ENCODE results near the gene TEX35. TPM values are rescaled to one million over a fixed set of nuclear protein-coding genes. Genes with fewer than 3 reads are reported as not detected.

The TEX35 gene
- total and polyA plus RNA-seq, 4 donors: not detected

DNA sequence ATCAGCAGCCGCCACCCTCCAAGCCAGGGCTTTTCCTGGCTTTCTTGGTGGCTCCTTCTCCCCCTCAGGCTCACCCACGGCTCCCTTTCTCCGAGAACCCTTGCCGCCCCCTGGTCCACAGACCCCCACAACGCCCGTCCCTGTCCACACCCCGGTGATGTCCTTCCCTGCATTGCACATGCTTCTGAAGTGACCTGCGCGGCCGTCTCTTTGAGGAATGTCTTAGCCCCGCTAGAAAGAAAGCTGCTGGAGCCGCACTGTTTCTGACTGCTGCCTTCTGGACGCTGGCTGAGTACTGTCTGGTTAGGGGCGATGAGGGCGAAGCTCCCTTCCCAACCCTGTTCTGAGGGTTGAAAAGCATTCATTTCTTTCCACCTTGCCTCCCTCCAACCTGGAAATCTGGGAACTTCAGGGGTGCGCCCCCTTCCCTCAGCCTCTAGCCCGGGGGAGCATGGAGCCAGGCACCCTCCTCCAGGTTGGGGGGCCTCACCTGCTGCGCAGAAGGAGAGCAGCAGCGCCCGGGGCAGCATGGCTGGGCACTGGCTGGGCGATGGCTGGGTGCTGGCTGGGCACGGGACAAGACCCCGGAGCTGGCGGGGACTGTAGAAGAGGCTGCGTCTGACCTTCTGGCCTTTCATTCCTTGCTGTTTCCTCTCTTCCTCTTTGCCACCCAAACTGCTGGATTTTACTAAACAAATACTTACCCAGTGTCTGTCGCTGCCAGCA is 16.3 kb upstream of the TEX35 start, which contains the start of gene CLEC20A:
TSS of gene CLEC20A (minus strand) at position 555 of the 726 bp plus-strand sequence. CDS start at position 530, 25 bp downstream.
- Histone ChIP-seq H3K4me1 (ENCODE audit: control insufficient read depth in 4 of 4, insufficient read depth in 4 of 4, low read length in 3 of 4) (no peaks in the 10 kb centered on the region), H3K36me3 (ENCODE audit: control insufficient read depth in 4 of 4, insufficient read depth in 3 of 4, low read depth in 1 of 4, low read length in 3 of 4) (no peaks in the 10 kb centered on the region), H3K4me3 (ENCODE audit: low read depth in 1 of 3, low read length in 3 of 3) (no peak within 1 kb of the TSS), H3K9me3 (ENCODE audit: control insufficient read depth in 4 of 4, low read length in 3 of 4) (no peaks in the 10 kb centered on the region), H3K27me3 (ENCODE audit: control insufficient read depth in 4 of 4, insufficient read depth in 4 of 4, low read length in 3 of 4) (no peaks in the 10 kb centered on the region), H3K27ac (ENCODE audit: low read depth in 1 of 2, low read length in 2 of 2) (no peak within 1 kb of the TSS), H3K9ac (ENCODE audit: low read depth in 1 of 2, low read length in 2 of 2) (no peak within 1 kb of the TSS)
- no peak for DNase-seq (ENCODE audit: low spot score)
- WGBS: 95% methylated on average over 26 of the region's 26 CpGs
- TF ChIP-seq, protein P1, sequence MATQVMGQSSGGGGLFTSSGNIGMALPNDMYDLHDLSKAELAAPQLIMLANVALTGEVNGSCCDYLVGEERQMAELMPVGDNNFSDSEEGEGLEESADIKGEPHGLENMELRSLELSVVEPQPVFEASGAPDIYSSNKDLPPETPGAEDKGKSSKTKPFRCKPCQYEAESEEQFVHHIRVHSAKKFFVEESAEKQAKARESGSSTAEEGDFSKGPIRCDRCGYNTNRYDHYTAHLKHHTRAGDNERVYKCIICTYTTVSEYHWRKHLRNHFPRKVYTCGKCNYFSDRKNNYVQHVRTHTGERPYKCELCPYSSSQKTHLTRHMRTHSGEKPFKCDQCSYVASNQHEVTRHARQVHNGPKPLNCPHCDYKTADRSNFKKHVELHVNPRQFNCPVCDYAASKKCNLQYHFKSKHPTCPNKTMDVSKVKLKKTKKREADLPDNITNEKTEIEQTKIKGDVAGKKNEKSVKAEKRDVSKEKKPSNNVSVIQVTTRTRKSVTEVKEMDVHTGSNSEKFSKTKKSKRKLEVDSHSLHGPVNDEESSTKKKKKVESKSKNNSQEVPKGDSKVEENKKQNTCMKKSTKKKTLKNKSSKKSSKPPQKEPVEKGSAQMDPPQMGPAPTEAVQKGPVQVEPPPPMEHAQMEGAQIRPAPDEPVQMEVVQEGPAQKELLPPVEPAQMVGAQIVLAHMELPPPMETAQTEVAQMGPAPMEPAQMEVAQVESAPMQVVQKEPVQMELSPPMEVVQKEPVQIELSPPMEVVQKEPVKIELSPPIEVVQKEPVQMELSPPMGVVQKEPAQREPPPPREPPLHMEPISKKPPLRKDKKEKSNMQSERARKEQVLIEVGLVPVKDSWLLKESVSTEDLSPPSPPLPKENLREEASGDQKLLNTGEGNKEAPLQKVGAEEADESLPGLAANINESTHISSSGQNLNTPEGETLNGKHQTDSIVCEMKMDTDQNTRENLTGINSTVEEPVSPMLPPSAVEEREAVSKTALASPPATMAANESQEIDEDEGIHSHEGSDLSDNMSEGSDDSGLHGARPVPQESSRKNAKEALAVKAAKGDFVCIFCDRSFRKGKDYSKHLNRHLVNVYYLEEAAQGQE (IDR thresholded peaks at IDR 0.05): no peak
- no peak for TF ChIP-seq JUND (IDR thresholded peaks at IDR 0.05)
- no peak for TF ChIP-seq RAD21 (IDR thresholded peaks at IDR 0.05)
- TF ChIP-seq HNF4A (conservative IDR thresholded peaks at IDR 0.05): no peak
- no peak for TF ChIP-seq NR2F2 (IDR thresholded peaks at IDR 0.05)
- no peak for TF ChIP-seq EGR1 (IDR thresholded peaks at IDR 0.05; ENCODE audit: low read depth in 2 of 2)
- no peak for TF ChIP-seq GABPA (IDR thresholded peaks at IDR 0.05 in 1 of 2, conservative IDR thresholded peaks at IDR 0.05 in 1 of 2)
- TF ChIP-seq, protein P2, sequence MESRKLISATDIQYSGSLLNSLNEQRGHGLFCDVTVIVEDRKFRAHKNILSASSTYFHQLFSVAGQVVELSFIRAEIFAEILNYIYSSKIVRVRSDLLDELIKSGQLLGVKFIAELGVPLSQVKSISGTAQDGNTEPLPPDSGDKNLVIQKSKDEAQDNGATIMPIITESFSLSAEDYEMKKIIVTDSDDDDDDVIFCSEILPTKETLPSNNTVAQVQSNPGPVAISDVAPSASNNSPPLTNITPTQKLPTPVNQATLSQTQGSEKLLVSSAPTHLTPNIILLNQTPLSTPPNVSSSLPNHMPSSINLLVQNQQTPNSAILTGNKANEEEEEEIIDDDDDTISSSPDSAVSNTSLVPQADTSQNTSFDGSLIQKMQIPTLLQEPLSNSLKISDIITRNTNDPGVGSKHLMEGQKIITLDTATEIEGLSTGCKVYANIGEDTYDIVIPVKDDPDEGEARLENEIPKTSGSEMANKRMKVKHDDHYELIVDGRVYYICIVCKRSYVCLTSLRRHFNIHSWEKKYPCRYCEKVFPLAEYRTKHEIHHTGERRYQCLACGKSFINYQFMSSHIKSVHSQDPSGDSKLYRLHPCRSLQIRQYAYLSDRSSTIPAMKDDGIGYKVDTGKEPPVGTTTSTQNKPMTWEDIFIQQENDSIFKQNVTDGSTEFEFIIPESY (IDR thresholded peaks at IDR 0.05): no peak
- TF ChIP-seq, protein P3, sequence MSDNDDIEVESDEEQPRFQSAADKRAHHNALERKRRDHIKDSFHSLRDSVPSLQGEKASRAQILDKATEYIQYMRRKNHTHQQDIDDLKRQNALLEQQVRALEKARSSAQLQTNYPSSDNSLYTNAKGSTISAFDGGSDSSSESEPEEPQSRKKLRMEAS (IDR thresholded peaks at IDR 0.05): no peak
- TF ChIP-seq, protein P4, sequence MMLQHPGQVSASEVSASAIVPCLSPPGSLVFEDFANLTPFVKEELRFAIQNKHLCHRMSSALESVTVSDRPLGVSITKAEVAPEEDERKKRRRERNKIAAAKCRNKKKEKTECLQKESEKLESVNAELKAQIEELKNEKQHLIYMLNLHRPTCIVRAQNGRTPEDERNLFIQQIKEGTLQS (IDR thresholded peaks at IDR 0.05): no peak
- TF ChIP-seq YY1 (IDR thresholded peaks at IDR 0.05): no peak
- TF ChIP-seq TAF1 (conservative IDR thresholded peaks at IDR 0.05): no peak
- TF ChIP-seq, protein P5, sequence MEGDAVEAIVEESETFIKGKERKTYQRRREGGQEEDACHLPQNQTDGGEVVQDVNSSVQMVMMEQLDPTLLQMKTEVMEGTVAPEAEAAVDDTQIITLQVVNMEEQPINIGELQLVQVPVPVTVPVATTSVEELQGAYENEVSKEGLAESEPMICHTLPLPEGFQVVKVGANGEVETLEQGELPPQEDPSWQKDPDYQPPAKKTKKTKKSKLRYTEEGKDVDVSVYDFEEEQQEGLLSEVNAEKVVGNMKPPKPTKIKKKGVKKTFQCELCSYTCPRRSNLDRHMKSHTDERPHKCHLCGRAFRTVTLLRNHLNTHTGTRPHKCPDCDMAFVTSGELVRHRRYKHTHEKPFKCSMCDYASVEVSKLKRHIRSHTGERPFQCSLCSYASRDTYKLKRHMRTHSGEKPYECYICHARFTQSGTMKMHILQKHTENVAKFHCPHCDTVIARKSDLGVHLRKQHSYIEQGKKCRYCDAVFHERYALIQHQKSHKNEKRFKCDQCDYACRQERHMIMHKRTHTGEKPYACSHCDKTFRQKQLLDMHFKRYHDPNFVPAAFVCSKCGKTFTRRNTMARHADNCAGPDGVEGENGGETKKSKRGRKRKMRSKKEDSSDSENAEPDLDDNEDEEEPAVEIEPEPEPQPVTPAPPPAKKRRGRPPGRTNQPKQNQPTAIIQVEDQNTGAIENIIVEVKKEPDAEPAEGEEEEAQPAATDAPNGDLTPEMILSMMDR (IDR thresholded peaks at IDR 0.05; ENCODE audit: low read depth, low read length, missing input control): no peak
- TF ChIP-seq FOXA1 (IDR thresholded peaks at IDR 0.05): no peak
